Endodermal cell (in vitro differentiated cells): ENCODE data around the gene RNGTT. TPM values are rescaled to one million over a fixed set of nuclear protein-coding genes. Genes with fewer than 3 reads are reported as not detected.
"Not testable (repeated sequence)": the region's sequence is repeated elsewhere in the genome, so short reads cannot be mapped to it uniquely, and the experiment has no call there.

ENCODE experiments used
- DNase-seq: peaks from one replicate; pipeline ENCODE4 v3.0.0-alpha.2; 2017
- H3K27ac ChIP-seq: 2 replicates; pipeline ENCODE4 v1.5.1; 2013; ENCODE audit warnings: mild to moderate bottlenecking, low read depth, low read length, moderate library complexity
- H3K27me3 ChIP-seq: 2 replicates; pipeline ENCODE4 v1.6.1; 2013; ENCODE audit warnings: mild to moderate bottlenecking, low read length, moderate library complexity; ENCODE audit not compliant: insufficient read depth, control insufficient read depth, poor library complexity, severe bottlenecking
- H3K36me3 ChIP-seq: 2 replicates; pipeline ENCODE4 v1.7.0; 2013; ENCODE audit warnings: mild to moderate bottlenecking, low read length, moderate library complexity; ENCODE audit not compliant: control insufficient read depth, insufficient read depth
- H3K4me1 ChIP-seq: one replicate; pipeline ENCODE4 v1.7.0; 2013; ENCODE audit warnings: low read length; ENCODE audit not compliant: control insufficient read depth, insufficient read depth
- H3K4me3 ChIP-seq: 2 replicates; pipeline ENCODE4 v1.5.1; 2013; ENCODE audit warnings: mild to moderate bottlenecking, low read length, moderate library complexity
- H3K9ac ChIP-seq: 2 replicates; pipeline ENCODE4 v1.6.1; 2013; ENCODE audit warnings: mild to moderate bottlenecking, low read length, moderate library complexity; ENCODE audit not compliant: poor library complexity, severe bottlenecking; ENCODE audit errors: extremely low read depth
- H3K9me3 ChIP-seq: 2 replicates; pipeline ENCODE4 v1.6.1; 2013; ENCODE audit warnings: mild to moderate bottlenecking, low read length, moderate library complexity; ENCODE audit not compliant: control insufficient read depth
- H3K27ac Mint-ChIP-seq: 2 replicates; pipeline ENCODE4 v1.8.0; 2020; ENCODE audit warnings: mixed read lengths
- H3K27me3 Mint-ChIP-seq: 2 replicates; pipeline ENCODE4 v1.8.0; 2021; ENCODE audit warnings: mild to moderate bottlenecking, mixed read lengths; ENCODE audit not compliant: insufficient read depth
- H3K36me3 Mint-ChIP-seq: 2 replicates; pipeline ENCODE4 v1.8.0; 2020; ENCODE audit warnings: low read depth, mixed read lengths
- H3K4me1 Mint-ChIP-seq: 2 replicates; pipeline ENCODE4 v1.8.0; 2020; ENCODE audit warnings: mixed read lengths
- H3K4me3 Mint-ChIP-seq: 2 replicates; pipeline ENCODE4 v1.8.0; 2020; ENCODE audit warnings: mild to moderate bottlenecking, moderate library complexity, mixed read lengths
- H3K9me3 Mint-ChIP-seq: 2 replicates; pipeline ENCODE4 v1.8.0; 2020; ENCODE audit warnings: mild to moderate bottlenecking, mixed read lengths
- WGBS, 2 experiments: methylation state at CpG; one replicate each; pipeline versions ENCODE4 v1.1.5 to v1.1.7; 2013; ENCODE audit warnings: missing lambda C conversion rate in 2 of 2, mixed read lengths in 1 of 2; ENCODE audit not compliant: insufficient coverage in 1 of 2, insufficient read length in 1 of 2; 5-methylcytosine and 5-hydroxymethylcytosine counted together
- total RNA-seq, 2 donors: library from RNA; stranded (reverse); fragmentation: NEBNext Ultra II Directional in 1 of 2; extraction: Animal tissue kit (Norgen Biotek cat#: 25700) in 1 of 2; gene quantifications; 2 replicates in 1 of 2; 3 replicates in 1 of 2; pipeline ENCODE4 v1.2.1, GENCODE V29; 2021
- TF ChIP-seq, protein P1 (sequence below): fragments of 200-600 bp; sonication (generic); conservative IDR thresholded peaks from 2 replicates; pipeline ENCODE4 v1.5.0; 2021; ENCODE audit warnings: antibody characterized with exemption, mild to moderate bottlenecking

RNGTT gene
- total RNA-seq, 2 donors from 2014 or later: 21.5 to 28.7 TPM

DNA sequence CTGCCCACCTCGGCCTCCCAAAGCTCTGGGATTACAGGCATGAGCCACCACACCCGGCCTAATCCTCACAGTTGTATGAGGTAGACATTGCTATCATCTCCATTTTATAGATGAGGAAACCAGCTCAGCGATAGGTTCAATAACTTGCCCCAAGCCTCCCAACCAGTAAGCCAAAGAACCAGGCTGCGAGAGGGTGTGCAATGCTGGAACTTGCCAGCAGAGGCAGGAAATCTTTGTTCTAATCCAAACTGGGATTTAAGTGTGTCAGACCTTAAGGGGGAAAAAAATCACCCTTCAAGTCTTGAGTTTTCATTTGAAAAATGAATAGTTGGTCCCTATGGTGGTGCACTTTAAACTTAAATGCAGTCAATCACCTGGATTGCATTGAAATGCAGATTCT, 20.1 kb upstream of the RNGTT start:
- Histone ChIP-seq H3K36me3 (no peaks in the 10 kb centered on the region), H3K4me3 (no peak overlapping the region), H3K9ac (no peak overlapping the region), H3K4me1 (no peaks in the 10 kb centered on the region), H3K27ac (no peak overlapping the region), H3K27me3 (peaks cover 14% of the 10 kb centered on the region), H3K9me3 (no peaks in the 10 kb centered on the region)
- no peaks in the 10 kb centered on the region for H3K9me3 Mint-ChIP-seq
- 59 to 94% methylated on average over 2 to 4 of the region's 4 CpGs for WGBS, 2 experiments
- H3K27me3 Mint-ChIP-seq: peaks cover 41% of the 10 kb centered on the region
- H3K4me3 Mint-ChIP-seq: no peak overlapping the region
- no peak overlapping the region for H3K27ac Mint-ChIP-seq
- peak; percentile 84 for DNase-seq
- no peaks in the 10 kb centered on the region for H3K4me1 Mint-ChIP-seq
- TF ChIP-seq, protein P1, sequence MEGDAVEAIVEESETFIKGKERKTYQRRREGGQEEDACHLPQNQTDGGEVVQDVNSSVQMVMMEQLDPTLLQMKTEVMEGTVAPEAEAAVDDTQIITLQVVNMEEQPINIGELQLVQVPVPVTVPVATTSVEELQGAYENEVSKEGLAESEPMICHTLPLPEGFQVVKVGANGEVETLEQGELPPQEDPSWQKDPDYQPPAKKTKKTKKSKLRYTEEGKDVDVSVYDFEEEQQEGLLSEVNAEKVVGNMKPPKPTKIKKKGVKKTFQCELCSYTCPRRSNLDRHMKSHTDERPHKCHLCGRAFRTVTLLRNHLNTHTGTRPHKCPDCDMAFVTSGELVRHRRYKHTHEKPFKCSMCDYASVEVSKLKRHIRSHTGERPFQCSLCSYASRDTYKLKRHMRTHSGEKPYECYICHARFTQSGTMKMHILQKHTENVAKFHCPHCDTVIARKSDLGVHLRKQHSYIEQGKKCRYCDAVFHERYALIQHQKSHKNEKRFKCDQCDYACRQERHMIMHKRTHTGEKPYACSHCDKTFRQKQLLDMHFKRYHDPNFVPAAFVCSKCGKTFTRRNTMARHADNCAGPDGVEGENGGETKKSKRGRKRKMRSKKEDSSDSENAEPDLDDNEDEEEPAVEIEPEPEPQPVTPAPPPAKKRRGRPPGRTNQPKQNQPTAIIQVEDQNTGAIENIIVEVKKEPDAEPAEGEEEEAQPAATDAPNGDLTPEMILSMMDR: peak; percentile 75
- H3K36me3 Mint-ChIP-seq: no peaks in the 10 kb centered on the region

DNA sequence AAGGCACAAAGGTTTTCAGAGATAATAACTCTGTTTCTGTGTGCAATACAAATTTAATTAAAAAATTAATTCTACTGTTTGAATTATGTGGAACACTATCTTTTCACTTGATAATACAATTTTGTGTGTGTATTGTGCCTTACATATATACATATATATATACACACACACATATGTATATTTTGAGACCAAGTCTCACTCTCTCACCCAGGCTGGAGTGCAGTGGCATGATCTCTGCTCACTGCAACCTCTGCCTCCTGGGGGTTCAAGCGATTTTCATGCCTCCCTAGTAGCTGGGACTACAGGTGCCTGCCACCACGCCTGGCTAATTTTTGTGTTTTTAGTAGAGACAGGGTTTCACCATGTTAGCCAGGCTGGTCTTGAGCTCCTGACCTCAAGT, 19.7 kb upstream of the RNGTT start:
- not testable (repeated sequence) for H3K4me1 ChIP-seq, H3K36me3 Mint-ChIP-seq, H3K36me3 ChIP-seq, H3K9me3 Mint-ChIP-seq, H3K9ac ChIP-seq, H3K27ac Mint-ChIP-seq, H3K9me3 ChIP-seq, H3K4me1 Mint-ChIP-seq, H3K4me3 Mint-ChIP-seq, H3K4me3 ChIP-seq, DNase-seq, H3K27ac ChIP-seq
- H3K27me3 ChIP-seq: peaks cover 14% of the 10 kb centered on the region
- 82% methylated on average over 2 of the region's 2 CpGs; no CpG with 5 or more reads in 1 of the 2 experiments for WGBS, 2 experiments
- peaks cover 43% of the 10 kb centered on the region for H3K27me3 Mint-ChIP-seq

DNA sequence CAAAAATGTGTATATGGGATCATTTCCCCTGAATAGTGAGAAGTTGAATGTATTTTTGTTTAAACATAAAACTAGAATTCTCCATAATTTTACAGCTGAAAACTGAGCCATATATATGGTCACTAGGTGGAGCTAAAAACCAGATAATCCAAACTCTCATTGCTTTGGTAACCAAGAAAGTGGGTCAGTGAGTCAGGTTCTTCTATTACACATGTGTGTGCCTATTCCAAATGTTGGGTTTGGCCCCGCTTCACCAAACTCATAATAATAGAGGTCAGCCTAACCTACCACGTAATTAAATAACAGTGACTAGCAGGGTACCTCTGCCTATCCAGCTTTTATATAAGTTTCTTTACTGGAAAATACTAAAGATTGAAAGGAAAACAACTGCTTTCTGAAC, 19.3 kb upstream of the RNGTT start:
- WGBS, 2 experiments: 0 to 18% methylated on average over 1 to 2 of the region's 2 CpGs
- Histone ChIP-seq H3K9me3 (no peaks in the 10 kb centered on the region), H3K36me3 (no peaks in the 10 kb centered on the region), H3K27me3 (peaks cover 14% of the 10 kb centered on the region), H3K4me1 (no peaks in the 10 kb centered on the region), H3K4me3 (no peak overlapping the region), H3K27ac (no peak overlapping the region), H3K9ac (no peak overlapping the region)
- Mint-ChIP-seq H3K27ac (no peak overlapping the region), H3K36me3 (no peaks in the 10 kb centered on the region), H3K9me3 (no peaks in the 10 kb centered on the region), H3K4me1 (no peaks in the 10 kb centered on the region), H3K4me3 (no peak overlapping the region), H3K27me3 (peaks cover 46% of the 10 kb centered on the region)
- no peak for DNase-seq
- TF ChIP-seq, protein P1: peak; percentile 88

DNA sequence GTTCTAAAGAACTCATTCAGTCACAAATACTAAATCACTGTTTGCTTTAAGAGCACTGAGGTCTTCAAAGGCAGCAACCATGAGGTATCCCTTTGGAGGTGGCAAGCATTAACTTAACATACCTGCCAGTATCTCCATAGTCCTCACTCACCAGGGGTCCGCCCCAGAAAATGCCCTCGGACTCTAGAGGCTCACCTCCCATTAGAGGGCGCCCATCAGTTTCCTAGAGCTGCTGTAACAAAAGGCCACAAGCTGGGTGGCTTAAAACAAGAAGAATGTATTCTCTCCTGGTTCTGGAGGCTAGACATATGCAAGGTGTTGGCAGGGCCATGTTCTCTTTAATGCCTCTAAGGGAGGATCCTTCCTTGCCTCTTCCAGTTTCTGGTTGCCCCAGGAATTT, 12.0 kb upstream of the RNGTT start:
- H3K4me3 Mint-ChIP-seq: no peak overlapping the region
- H3K36me3 Mint-ChIP-seq: no peaks in the 10 kb centered on the region
- no peak overlapping the region for H3K27ac Mint-ChIP-seq
- no peaks in the 10 kb centered on the region for H3K9me3 Mint-ChIP-seq
- H3K4me1 Mint-ChIP-seq: peaks cover 18% of the 10 kb centered on the region
- Histone ChIP-seq H3K4me3 (no peak overlapping the region), H3K9ac (no peak overlapping the region), H3K9me3 (peaks cover 13% of the 10 kb centered on the region), H3K27ac (no peak overlapping the region), H3K4me1 (no peaks in the 10 kb centered on the region), H3K27me3 (peaks cover 72% of the 10 kb centered on the region), H3K36me3 (no peaks in the 10 kb centered on the region)
- DNase-seq: peak; percentile 69
- H3K27me3 Mint-ChIP-seq: peaks cover 97% of the 10 kb centered on the region
- TF ChIP-seq, protein P1: no peak
- WGBS, 2 experiments: 60 to 68% methylated on average over 3 of the region's 3 CpGs
